ENCODE measurements around the gene UFD1. TPM values are rescaled to one million over a fixed set of nuclear protein-coding genes. Genes with fewer than 3 reads are reported as not detected.
A peak's percentile ranks its signal among the peaks of the same experiment; 100 is the strongest.

The UFD1 gene
- total and polyA plus RNA-seq, 7 experiments from 2014 or later = 46.8 to 87.8 (median 71.8) TPM

GRCh38 chr22:19451570-19451969 lies 27.4 kb downstream of the UFD1 start:
- POLR2A ChIA-PET = interaction anchor here (2.3 kb wide), 1 partner anchor 20 kb away, joined by 8 read pairs; the partner anchor contains the start of genes HIRA and MRPL40
- Histone ChIP-seq H3K27me3 (ENCODE audit: control insufficient read depth in 2 of 2, insufficient read depth in 2 of 2, low read length in 2 of 2) (no peaks in the 10 kb centered on the region), H3K27ac (ENCODE audit: low read depth, low read length) (no peak overlapping the region), H3K36me3 (ENCODE audit: control insufficient read depth in 2 of 3, insufficient read depth in 3 of 3, low read length in 3 of 3) (peaks cover 12 to 50% (median 25%) of the 10 kb centered on the region in 3 experiments), H3K4me3 (ENCODE audit: low read length) (no peak overlapping the region), H3K4me1 (ENCODE audit: control insufficient read depth in 2 of 2, insufficient read depth in 2 of 2, low read length in 2 of 2) (peaks cover 11 to 12% of the 10 kb centered on the region in 2 donors), H3K9me3 (ENCODE audit: control insufficient read depth in 2 of 3, low read length in 3 of 3) (no peaks in the 10 kb centered on the region)
- CTCF ChIA-PET = no interaction called here
- ATAC-seq (no peak), DNase-seq (no peak)
- H3K9me3 Mint-ChIP-seq = peaks cover 0 to 1% (median 0%) of the 10 kb centered on the region in 11 donors
- no peaks in the 10 kb centered on the region for H3K27me3 Mint-ChIP-seq
- peaks cover 11 to 27% (median 19%) of the 10 kb centered on the region in 7 donors for H3K4me1 Mint-ChIP-seq
- peaks cover 9 to 36% (median 18%) of the 10 kb centered on the region in 5 donors for H3K36me3 Mint-ChIP-seq
- no peak overlapping the region for H3K4me3 Mint-ChIP-seq
- intact Hi-C loops (cut with micrococcal nuclease) = no loop called here
- peak overlapping the region in 5 of 9 donors; percentile 10 to 44 (median 27) for H3K27ac Mint-ChIP-seq

DNA sequence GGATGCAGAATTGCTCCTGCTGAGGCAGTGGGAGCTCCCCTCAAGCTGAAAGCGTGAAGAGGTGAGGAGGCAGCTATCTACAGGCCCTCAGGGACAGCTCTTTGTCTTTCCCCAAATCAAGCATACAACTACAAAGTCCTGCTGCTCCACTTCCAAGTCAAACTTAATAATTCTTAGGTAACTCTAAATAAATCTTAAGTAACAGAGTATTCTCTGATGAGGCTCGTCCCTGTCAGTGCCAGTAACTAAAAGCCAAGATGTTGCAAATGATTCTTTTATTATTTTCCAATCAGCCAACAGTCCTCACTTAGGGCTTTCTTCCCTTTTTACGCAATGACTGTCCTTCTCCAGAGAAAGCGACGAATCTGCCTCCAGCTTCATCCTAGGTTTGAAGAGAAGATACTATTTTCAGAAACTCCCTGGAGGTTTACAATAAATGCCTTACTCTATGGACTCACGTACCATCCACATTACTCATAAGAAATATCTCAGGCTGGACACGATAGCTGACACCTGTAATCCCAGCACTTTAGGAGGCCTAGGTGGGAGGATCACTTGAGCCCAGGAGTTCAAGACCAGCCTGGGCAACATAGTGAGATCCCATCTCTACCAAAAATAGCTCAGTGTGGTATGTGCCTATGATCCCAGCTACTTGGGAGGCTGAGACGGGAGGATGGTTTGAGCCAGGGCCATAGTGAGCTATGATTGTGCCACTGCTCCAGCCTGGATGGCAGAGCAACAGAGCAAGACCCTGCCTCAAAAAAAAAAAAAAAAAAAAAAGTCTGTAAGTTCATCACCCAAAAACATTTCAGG lies 28.4 kb downstream of the UFD1 start:
- intact Hi-C loops (cut with micrococcal nuclease) = no loop called here
- H3K27me3 ChIP-seq (ENCODE audit: control insufficient read depth in 2 of 2, insufficient read depth in 2 of 2, low read length in 2 of 2) = no peaks in the 10 kb centered on the region
- H3K27ac Mint-ChIP-seq = peak overlapping the region in 3 of 9 donors; percentile 15 to 73 (median 65)
- CTCF ChIA-PET = interaction anchor here (1.5 kb wide), 1 partner anchor 179 kb away, joined by 4 read pairs; no protein-coding TSS in a partner anchor
- peaks cover 2 to 40% (median 21%) of the 10 kb centered on the region in 3 experiments for H3K36me3 ChIP-seq (ENCODE audit: control insufficient read depth in 2 of 3, insufficient read depth in 3 of 3, low read length in 3 of 3)
- no peak overlapping the region for H3K4me3 ChIP-seq (ENCODE audit: low read length)
- no peak for DNase-seq
- H3K9me3 Mint-ChIP-seq = no peaks in the 10 kb centered on the region
- H3K4me1 Mint-ChIP-seq = peaks cover 16 to 34% (median 26%) of the 10 kb centered on the region in 7 donors
- POLR2A ChIA-PET = interaction anchor here (0.6 to 2.3 kb wide), 3 partner anchors 19 to 306 kb away, joined by 3 to 8 read pairs (median 4); partner anchors contain the start of genes ESS2, HIRA and MRPL40
- peaks cover 11 to 19% of the 10 kb centered on the region in 2 donors for H3K4me1 ChIP-seq (ENCODE audit: control insufficient read depth in 2 of 2, insufficient read depth in 2 of 2, low read length in 2 of 2)
- H3K27me3 Mint-ChIP-seq = no peaks in the 10 kb centered on the region
- H3K4me3 Mint-ChIP-seq = no peak overlapping the region
- H3K27ac ChIP-seq (ENCODE audit: low read depth, low read length) = no peak overlapping the region
- no peaks in the 10 kb centered on the region for H3K9me3 ChIP-seq (ENCODE audit: control insufficient read depth in 2 of 3, low read length in 3 of 3)
- peaks cover 5 to 28% (median 18%) of the 10 kb centered on the region in 5 donors for H3K36me3 Mint-ChIP-seq
- ATAC-seq = no peak

GRCh38 chr22:19449422-19449767 lies 29.6 kb downstream of the UFD1 start:
- Histone ChIP-seq H3K27ac (ENCODE audit: low read depth, low read length) (no peak overlapping the region), H3K36me3 (ENCODE audit: control insufficient read depth in 2 of 3, insufficient read depth in 3 of 3, low read length in 3 of 3) (peaks cover 0 to 34% (median 12%) of the 10 kb centered on the region in 3 experiments), H3K27me3 (ENCODE audit: control insufficient read depth in 2 of 2, insufficient read depth in 2 of 2, low read length in 2 of 2) (no peaks in the 10 kb centered on the region), H3K4me1 (ENCODE audit: control insufficient read depth in 2 of 2, insufficient read depth in 2 of 2, low read length in 2 of 2) (peaks cover 18 to 24% of the 10 kb centered on the region in 2 donors), H3K4me3 (ENCODE audit: low read length) (no peak overlapping the region), H3K9me3 (ENCODE audit: control insufficient read depth in 2 of 3, low read length in 3 of 3) (no peaks in the 10 kb centered on the region)
- DNase-seq = no peak
- Mint-ChIP-seq H3K9me3 (no peaks in the 10 kb centered on the region), H3K4me1 (peaks cover 19 to 45% (median 38%) of the 10 kb centered on the region in 7 donors), H3K27me3 (no peaks in the 10 kb centered on the region), H3K36me3 (peaks cover 2 to 20% (median 10%) of the 10 kb centered on the region in 5 donors), H3K4me3 (peak overlapping the region in 5 of 10 donors; percentile 9 to 91 (median 38)), H3K27ac (peak overlapping the region in 6 of 9 donors; percentile 19 to 93 (median 48))
- intact Hi-C loops (cut with micrococcal nuclease) = loop anchor here in 1 of 2 donors (5.0 kb wide), 1 partner anchor 327 kb away; the partner anchor contains the start of gene DGCR2
- ATAC-seq = no peak
- ChIA-PET POLR2A (no interaction called here), CTCF (no interaction called here)

GRCh38 chr22:19448739-19449421 lies 30.1 kb downstream of the UFD1 start:
- H3K4me3 Mint-ChIP-seq = peak overlapping the region; percentile 38 to 96 (median 90)
- Histone ChIP-seq H3K4me3 (ENCODE audit: low read length) (peak overlapping the region; percentile 65), H3K36me3 (ENCODE audit: control insufficient read depth in 2 of 3, insufficient read depth in 3 of 3, low read length in 3 of 3) (peaks cover 0 to 34% (median 7%) of the 10 kb centered on the region in 3 experiments), H3K9me3 (ENCODE audit: control insufficient read depth in 2 of 3, low read length in 3 of 3) (no peaks in the 10 kb centered on the region), H3K27ac (ENCODE audit: low read depth, low read length) (peak overlapping the region; percentile 81), H3K4me1 (ENCODE audit: control insufficient read depth in 2 of 2, insufficient read depth in 2 of 2, low read length in 2 of 2) (peaks cover 18 to 26% of the 10 kb centered on the region in 2 donors), H3K27me3 (ENCODE audit: control insufficient read depth in 2 of 2, insufficient read depth in 2 of 2, low read length in 2 of 2) (no peaks in the 10 kb centered on the region)
- intact Hi-C loops (cut with micrococcal nuclease) = loop anchor here in 1 of 2 donors (5.0 kb wide), 1 partner anchor 327 kb away; the partner anchor contains the start of gene DGCR2
- DNase-seq = peak in 1 of 9 donors; percentile 37
- ChIA-PET POLR2A (interaction anchor here (1.3 to 3.3 kb wide), 2 partner anchors 13 to 17 kb away, joined by 4 to 41 read pairs; partner anchors contain the start of genes HIRA and MRPL40), CTCF (no interaction called here)
- ATAC-seq = no peak
- no peaks in the 10 kb centered on the region for H3K27me3 Mint-ChIP-seq
- H3K36me3 Mint-ChIP-seq = peaks cover 0 to 21% (median 5%) of the 10 kb centered on the region in 5 donors
- H3K4me1 Mint-ChIP-seq = peaks cover 21 to 49% (median 40%) of the 10 kb centered on the region in 7 donors
- H3K9me3 Mint-ChIP-seq = no peaks in the 10 kb centered on the region
- peak overlapping the region in 8 of 9 donors; percentile 37 to 97 (median 92) for H3K27ac Mint-ChIP-seq

- ATAC-seq = peak; percentile 33
- intact Hi-C loops (cut with micrococcal nuclease) = loop anchor here in 1 of 2 donors (5.0 kb wide), 1 partner anchor 326 kb away; the partner anchor contains the start of gene DGCR2
- Mint-ChIP-seq H3K9me3 (no peaks in the 10 kb centered on the region), H3K27me3 (no peaks in the 10 kb centered on the region), H3K4me3 (peak overlapping the region; percentile 84 to 99 (median 92)), H3K27ac (peak overlapping the region; percentile 84 to 97 (median 94)), H3K36me3 (peaks cover 2 to 18% (median 5%) of the 10 kb centered on the region in 5 donors), H3K4me1 (peaks cover 21 to 56% (median 47%) of the 10 kb centered on the region in 7 donors)
- peak overlapping the region; percentile 65 for H3K4me3 ChIP-seq (ENCODE audit: low read length)
- H3K27me3 ChIP-seq (ENCODE audit: control insufficient read depth in 2 of 2, insufficient read depth in 2 of 2, low read length in 2 of 2) = no peaks in the 10 kb centered on the region
- POLR2A ChIA-PET = interaction anchor here (1.3 to 3.3 kb wide), 10 partner anchors 8 to 148 kb away, joined by 3 to 41 read pairs (median 5); partner anchors contain the start of genes CDC45, HIRA, MRPL40 and UFD1
- DNase-seq = peak in 2 of 9 donors; percentile 30 to 34
- CTCF ChIA-PET = interaction anchor here (0.6 kb wide), 1 partner anchor 33 kb away, joined by 3 read pairs; no protein-coding TSS in a partner anchor
- peaks cover 0 to 32% (median 0%) of the 10 kb centered on the region in 3 experiments for H3K36me3 ChIP-seq (ENCODE audit: control insufficient read depth in 2 of 3, insufficient read depth in 3 of 3, low read length in 3 of 3)
- H3K27ac ChIP-seq (ENCODE audit: low read depth, low read length) = peak overlapping the region; percentile 81
- no peaks in the 10 kb centered on the region for H3K9me3 ChIP-seq (ENCODE audit: control insufficient read depth in 2 of 3, low read length in 3 of 3)
- H3K4me1 ChIP-seq (ENCODE audit: control insufficient read depth in 2 of 2, insufficient read depth in 2 of 2, low read length in 2 of 2) = peaks cover 18 to 26% of the 10 kb centered on the region in 2 donors
These were observed 30.9 kb downstream of the UFD1 start for GRCh38 chr22:19448076-19448607.
